Natural killer cell (primary cell): Measurements from ENCODE around the gene DSG4. TPM values are rescaled to one million over a fixed set of nuclear protein-coding genes. Genes with fewer than 3 reads are reported as not detected.

Experiments
- ATAC-seq, 3 donors: fragments of 150-1000 bp in 2 of 3; fragments of 200-7000 bp in 1 of 3; cut with Tn5 transposase; 1 replicate in 1 of 3; 2 replicates in 2 of 3; pipeline ENCODE4 v1.10.0; 2021; ENCODE audit warnings: mild to moderate bottlenecking in 2 of 3, moderate library complexity in 2 of 3
- DNase-seq, 2 donors: peaks; one replicate each; pipeline versions ENCODE4 v3.0.0 to v3.0.0-alpha.2; 2013 to 2021; ENCODE audit warnings: mixed read lengths in 1 of 2
- H3K27ac ChIP-seq: one replicate; pipeline ENCODE4 v1.5.1; 2013; ENCODE audit warnings: mild to moderate bottlenecking, low read length
- H3K27me3 ChIP-seq: one replicate; pipeline ENCODE4 v1.6.1; 2013; ENCODE audit warnings: low read length; ENCODE audit not compliant: control insufficient read depth, insufficient read depth
- H3K36me3 ChIP-seq: one replicate; pipeline ENCODE4 v1.6.1; 2013; ENCODE audit warnings: low read length; ENCODE audit not compliant: control insufficient read depth, insufficient read depth
- H3K4me1 ChIP-seq: one replicate; pipeline ENCODE4 v1.6.1; 2013; ENCODE audit warnings: low read length; ENCODE audit not compliant: control insufficient read depth, insufficient read depth
- H3K4me3 ChIP-seq: one replicate; pipeline ENCODE4 v1.5.1; 2013; ENCODE audit warnings: low read length
- H3K9me3 ChIP-seq: one replicate; pipeline ENCODE4 v1.6.1; 2013; ENCODE audit warnings: low read length; ENCODE audit not compliant: control insufficient read depth, insufficient read depth
- H3K27ac Mint-ChIP-seq, 2 donors: one replicate each; pipeline ENCODE4 v1.8.0; 2022; ENCODE audit warnings: mild to moderate bottlenecking in 2 of 2, mixed read lengths in 2 of 2, moderate library complexity in 1 of 2
- H3K27me3 Mint-ChIP-seq, 2 donors: one replicate each; pipeline ENCODE4 v1.8.0; 2022; ENCODE audit warnings: low read depth in 2 of 2, mixed read lengths in 2 of 2
- H3K36me3 Mint-ChIP-seq: one replicate; pipeline ENCODE4 v1.8.0; 2022; ENCODE audit warnings: mixed read lengths
- H3K4me1 Mint-ChIP-seq, 2 donors: one replicate each; pipeline ENCODE4 v1.8.0; 2022; ENCODE audit warnings: mixed read lengths in 2 of 2
- H3K4me3 Mint-ChIP-seq: one replicate; pipeline ENCODE4 v1.8.0; 2022; ENCODE audit warnings: mild to moderate bottlenecking, moderate library complexity, mixed read lengths
- H3K9me3 Mint-ChIP-seq, 2 donors: one replicate each; pipeline ENCODE4 v1.8.0; 2022; ENCODE audit warnings: mixed read lengths in 2 of 2
- CTCF ChIP-seq: fragments of 200-600 bp; IDR thresholded peaks from one replicate; pipeline ENCODE4 v1.8.0; 2022; ENCODE audit warnings: antibody characterized with exemption
- WGBS: methylation state at CpG from one replicate; pipeline ENCODE4 v1.1.7; 2013; ENCODE audit warnings: missing lambda C conversion rate; ENCODE audit not compliant: insufficient coverage; 5-methylcytosine and 5-hydroxymethylcytosine counted together
- intact Hi-C: fragments of 100-400 bp; cut with micrococcal nuclease; formaldehyde crosslinking; loops from one replicate; pipeline ENCODE4 v1.14.2; 2022
- total RNA-seq, 4 donors: library from RNA; stranded (reverse); fragments of 120-200 nt in 1 of 4; gene quantifications; one replicate each; pipeline versions ENCODE4 v1.2.3 to v1.2.4, GENCODE V29; 2013 to 2022

The DSG4 gene
- total RNA-seq, 3 donors from 2014 or later (not counting 1 experiment from before 2014, with no cell fraction given): not detected

GRCh38 chr18:31446854-31447253, 70.3 kb downstream of the DSG4 start:
- Mint-ChIP-seq H3K27ac (no peak overlapping the region), H3K36me3 (no peaks in the 10 kb centered on the region), H3K27me3 (peaks cover 0 to 3% of the 10 kb centered on the region in 2 donors), H3K4me1 (no peaks in the 10 kb centered on the region), H3K9me3 (peaks cover 0 to 2% of the 10 kb centered on the region in 2 donors), H3K4me3 (no peak overlapping the region)
- Histone ChIP-seq H3K4me1 (no peaks in the 10 kb centered on the region), H3K27ac (no peak overlapping the region), H3K36me3 (no peaks in the 10 kb centered on the region), H3K4me3 (no peak overlapping the region), H3K27me3 (no peaks in the 10 kb centered on the region), H3K9me3 (no peaks in the 10 kb centered on the region)
- no peak for TF ChIP-seq CTCF
- no peak for ATAC-seq
- DNase-seq: no peak
- intact Hi-C loops: no loop called here
- no CpG with 5 or more reads among the region's 3 CpGs for WGBS

GRCh38 chr18:31447530-31448191, 71.1 kb downstream of the DSG4 start, which contains the start of gene DSG3:
Gene DSG3, plus strand, starts transcription at chr18:31447741. Its CDS starts 137 bp downstream, at chr18:31447878.
- H3K4me3 ChIP-seq: no peak within 1 kb of the TSS
- no peaks in the 10 kb centered on the region for H3K36me3 Mint-ChIP-seq
- intact Hi-C loops: no loop called here
- no peaks in the 10 kb centered on the region for H3K36me3 ChIP-seq
- H3K9me3 ChIP-seq: no peaks in the 10 kb centered on the region
- no peak for DNase-seq
- H3K4me3 Mint-ChIP-seq: no peak within 1 kb of the TSS
- H3K27ac ChIP-seq: no peak within 1 kb of the TSS
- no peak for ATAC-seq
- H3K27me3 ChIP-seq: no peaks in the 10 kb centered on the region
- H3K9me3 Mint-ChIP-seq: peaks cover 0 to 2% of the 10 kb centered on the region in 2 donors
- no peak for TF ChIP-seq CTCF
- peaks cover 0 to 3% of the 10 kb centered on the region in 2 donors for H3K27me3 Mint-ChIP-seq
- H3K4me1 Mint-ChIP-seq: no peaks in the 10 kb centered on the region
- H3K4me1 ChIP-seq: no peaks in the 10 kb centered on the region
- WGBS: 88% methylated on average over 7 of the region's 9 CpGs
- H3K27ac Mint-ChIP-seq: no peak within 1 kb of the TSS

- Mint-ChIP-seq H3K4me1 (no peaks in the 10 kb centered on the region), H3K4me3 (no peak overlapping the region), H3K27me3 (peaks cover 0 to 3% of the 10 kb centered on the region in 2 donors), H3K27ac (no peak overlapping the region), H3K9me3 (peaks cover 0 to 2% of the 10 kb centered on the region in 2 donors), H3K36me3 (no peaks in the 10 kb centered on the region)
- DNase-seq: no peak
- H3K27me3 ChIP-seq: no peaks in the 10 kb centered on the region
- no peaks in the 10 kb centered on the region for H3K4me1 ChIP-seq
- H3K36me3 ChIP-seq: no peaks in the 10 kb centered on the region
- H3K9me3 ChIP-seq: no peaks in the 10 kb centered on the region
- H3K27ac ChIP-seq: no peak overlapping the region
- no peak overlapping the region for H3K4me3 ChIP-seq
- TF ChIP-seq CTCF: no peak
- no peak for ATAC-seq
- intact Hi-C loops: no loop called here
Measured at GRCh38 chr18:31450409-31450808, 73.8 kb downstream of the DSG4 start.

- Histone ChIP-seq H3K4me1 (no peaks in the 10 kb centered on the region), H3K27ac (no peak overlapping the region), H3K9me3 (no peaks in the 10 kb centered on the region), H3K27me3 (no peaks in the 10 kb centered on the region), H3K4me3 (no peak overlapping the region), H3K36me3 (no peaks in the 10 kb centered on the region)
- TF ChIP-seq CTCF: no peak
- Mint-ChIP-seq H3K27ac (no peak overlapping the region), H3K9me3 (peaks cover 0 to 2% of the 10 kb centered on the region in 2 donors), H3K36me3 (no peaks in the 10 kb centered on the region), H3K27me3 (peaks cover 0 to 3% of the 10 kb centered on the region in 2 donors), H3K4me1 (no peaks in the 10 kb centered on the region), H3K4me3 (no peak overlapping the region)
- no peak for DNase-seq
- WGBS: 100% methylated on average over 1 of the region's 1 CpG
- intact Hi-C loops: no loop called here
- no peak for ATAC-seq
Measured at GRCh38 chr18:31451625-31452024, 75.0 kb downstream of the DSG4 start.
